HG03095 (cell line): ENCODE measurements around the gene CARD14.
"Not testable (repeated sequence)": the region's sequence is repeated elsewhere in the genome, so short reads cannot be mapped to it uniquely, and the experiment has no call there.

Experiments
- ATAC-seq: cut with Tn5 transposase; IDR thresholded peaks from one replicate; pipeline ENCODE4 v1.9.1; 2021; ENCODE audit warnings: moderate library complexity; ENCODE audit not compliant: unreplicated experiment

CARD14 gene

GRCh38 chr17:80182845-80183223 lies 13.0 kb downstream of the CARD14 start:
- no peak for ATAC-seq

GRCh38 chr17:80183581-80184422 lies 14.0 kb downstream of the CARD14 start:
- ATAC-seq: no peak

DNA sequence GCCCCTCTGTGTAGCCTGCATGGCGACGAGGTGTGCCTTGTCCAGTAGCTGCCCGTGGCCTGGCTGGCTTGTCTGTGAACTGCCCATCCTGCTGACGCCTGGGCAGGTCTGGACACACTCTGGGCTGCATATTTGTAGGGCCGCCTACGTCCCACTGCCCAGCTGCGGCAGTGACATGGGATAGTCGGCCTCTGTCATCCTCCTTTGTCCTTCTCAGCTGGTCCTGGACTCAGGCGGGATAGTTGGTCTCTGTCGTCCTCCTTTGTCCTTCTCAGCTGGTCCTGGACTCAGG lies 14.5 kb downstream of the CARD14 start:
- no peak for ATAC-seq

DNA sequence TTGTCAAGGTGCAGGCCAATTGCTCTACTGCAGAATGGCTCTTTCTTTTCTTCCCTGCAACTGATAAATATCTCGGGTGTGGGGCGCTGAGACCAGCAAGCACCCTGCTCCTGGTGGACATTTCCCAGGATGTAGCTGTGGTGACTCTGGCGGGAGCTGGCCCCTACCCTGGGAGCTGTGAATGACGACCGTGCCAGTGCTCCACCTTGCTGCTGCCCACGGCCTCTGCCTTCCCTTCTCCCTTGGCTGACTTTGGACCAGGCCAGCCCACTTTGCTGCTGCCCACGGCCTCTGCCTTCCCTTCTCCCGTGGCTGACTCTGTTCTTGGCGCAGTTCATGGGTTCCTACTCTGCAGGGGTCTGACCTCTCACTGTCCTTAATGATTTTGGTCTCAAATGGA lies 16.1 kb downstream of the CARD14 start:
- no peak for ATAC-seq

DNA sequence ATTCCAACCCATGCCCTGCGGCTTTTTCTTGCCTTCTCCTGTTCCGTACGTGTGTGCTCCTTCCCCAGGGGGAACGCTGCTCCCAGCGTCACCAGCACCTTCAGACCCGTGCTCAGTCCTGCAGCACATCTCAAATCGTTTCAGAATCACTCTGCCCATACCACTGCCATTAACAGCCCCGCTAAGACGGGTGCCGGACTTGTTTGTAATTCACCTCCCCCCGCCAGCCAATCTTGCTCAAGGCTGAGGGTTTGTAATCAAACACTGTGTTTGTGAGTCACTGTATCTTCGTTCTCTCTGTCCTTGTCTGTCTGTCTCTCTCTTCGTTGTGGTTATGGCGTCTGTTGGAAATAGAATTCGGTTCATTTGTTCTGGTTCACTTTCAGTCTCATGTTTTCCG lies 17.3 kb downstream of the CARD14 start:
- no peak for ATAC-seq

- ATAC-seq: no peak
Measured at GRCh38 chr17:80187515-80187941, 17.7 kb downstream of the CARD14 start.

GRCh38 chr17:80189611-80190010 lies 19.8 kb downstream of the CARD14 start:
- ATAC-seq: no peak

GRCh38 chr17:80190716-80191115 lies 20.9 kb downstream of the CARD14 start:
- ATAC-seq: no peak

GRCh38 chr17:80191192-80191591 lies 21.4 kb downstream of the CARD14 start:
- ATAC-seq: no peak

DNA sequence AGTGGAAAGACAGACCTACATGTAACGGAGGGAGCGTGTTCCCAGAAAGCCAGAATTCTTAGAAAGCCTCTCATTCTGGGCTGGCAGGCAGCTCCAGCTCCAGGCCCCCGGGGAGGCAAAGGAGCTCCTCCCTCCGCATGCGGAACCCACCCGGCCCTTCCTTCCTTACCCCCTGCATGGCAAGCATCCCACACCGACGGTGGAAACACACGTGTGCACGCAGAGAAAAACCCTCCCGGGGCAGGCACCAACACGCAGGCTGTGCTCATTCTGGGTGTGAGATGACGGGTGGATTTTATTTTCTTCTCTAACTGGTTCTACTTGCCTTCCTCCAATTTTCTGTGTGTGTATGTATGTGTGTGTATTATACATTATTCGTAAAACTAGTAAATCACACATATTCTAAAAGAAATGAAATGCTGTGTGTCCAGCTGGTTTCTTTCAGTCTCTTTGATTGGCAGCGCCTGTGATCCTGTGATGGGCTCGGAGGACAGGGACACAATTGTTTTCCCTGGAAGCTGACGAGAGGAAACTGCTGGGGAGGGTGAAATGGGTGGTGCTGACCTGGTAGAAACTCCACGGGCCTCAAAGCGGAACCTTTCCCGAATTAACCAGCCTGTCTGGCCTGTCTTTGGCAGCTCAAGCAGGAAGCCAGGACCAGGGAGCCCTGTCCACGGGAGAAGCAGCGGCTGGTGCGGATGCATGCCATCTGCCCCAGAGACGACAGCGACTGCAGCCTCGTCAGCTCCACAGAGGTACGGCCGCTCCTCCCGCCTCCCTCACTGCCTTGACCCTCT lies 22.2 kb downstream of the CARD14 start:
- ATAC-seq: no peak

DNA sequence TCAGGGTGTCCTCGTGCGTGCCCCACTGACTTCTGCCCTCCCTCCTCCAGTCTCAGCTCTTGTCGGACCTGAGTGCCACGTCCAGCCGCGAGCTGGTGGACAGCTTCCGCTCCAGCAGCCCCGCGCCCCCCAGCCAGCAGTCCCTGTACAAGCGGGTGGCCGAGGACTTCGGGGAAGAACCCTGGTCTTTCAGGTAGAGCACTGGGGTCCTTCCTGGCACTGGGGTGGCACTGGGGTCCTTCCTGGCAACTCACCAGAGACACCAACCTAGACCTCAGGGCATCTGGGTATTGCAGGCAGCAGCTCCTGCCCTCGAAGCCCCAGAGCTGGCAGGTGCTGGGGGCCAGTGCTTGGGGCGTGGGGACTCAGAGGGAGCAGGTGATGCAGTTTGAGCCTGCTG lies 25.3 kb downstream of the CARD14 start:
- ATAC-seq: no peak

DNA sequence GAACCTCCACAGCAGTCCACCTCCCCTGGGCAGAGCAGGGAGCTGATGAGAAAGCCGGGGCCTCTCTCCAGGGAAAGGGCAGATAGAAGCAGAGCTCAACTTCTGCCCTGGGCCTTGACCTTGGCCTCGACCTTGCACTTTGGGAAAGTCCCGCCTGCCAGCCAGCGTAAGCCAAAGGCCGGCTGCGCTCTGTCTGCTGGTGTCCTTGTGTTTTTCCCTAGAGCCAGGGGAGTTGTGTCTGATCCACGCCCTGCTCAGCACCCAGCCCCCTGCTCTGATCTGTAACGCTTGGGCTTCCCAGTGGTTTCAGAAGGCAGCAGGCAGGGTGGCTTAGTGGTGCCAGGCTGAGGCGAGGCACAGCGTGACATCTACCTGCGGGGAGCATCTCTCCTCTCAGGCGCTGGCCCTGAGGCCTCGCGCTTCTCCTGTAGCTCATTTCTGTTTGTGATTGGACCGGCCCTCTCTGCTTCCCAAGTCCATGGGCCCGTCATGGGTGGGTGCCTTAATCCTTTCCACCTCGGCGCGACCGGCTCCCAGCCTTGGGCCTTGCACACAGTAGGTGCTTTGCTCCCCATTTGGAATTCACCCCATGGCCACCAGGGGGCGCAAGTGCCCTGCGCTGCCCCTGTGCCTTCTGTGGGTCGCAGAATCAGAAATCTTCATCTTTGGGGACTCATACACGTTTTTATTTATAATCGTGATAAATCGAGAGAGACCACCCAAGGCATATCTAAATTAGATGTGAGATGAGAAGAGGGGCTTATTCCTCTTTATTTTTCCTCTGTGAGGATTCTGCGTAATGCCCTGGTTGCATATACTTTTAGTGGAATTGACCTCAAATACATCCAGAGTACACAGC lies 26.1 kb downstream of the CARD14 start:
- no peak for ATAC-seq

- ATAC-seq: no peak
Measured at GRCh38 chr17:80196652-80197051, 26.8 kb downstream of the CARD14 start.

- no peak for ATAC-seq
Measured at GRCh38 chr17:80198144-80198661, 28.4 kb downstream of the CARD14 start.

GRCh38 chr17:80199295-80199694 lies 29.5 kb downstream of the CARD14 start:
- ATAC-seq: not testable (repeated sequence)

GRCh38 chr17:80201446-80201845 lies 31.6 kb downstream of the CARD14 start:
- ATAC-seq: no peak

GRCh38 chr17:80202197-80202596 lies 32.4 kb downstream of the CARD14 start:
- ATAC-seq: no peak

GRCh38 chr17:80203471-80203963 lies 33.7 kb downstream of the CARD14 start:
- no peak for ATAC-seq

DNA sequence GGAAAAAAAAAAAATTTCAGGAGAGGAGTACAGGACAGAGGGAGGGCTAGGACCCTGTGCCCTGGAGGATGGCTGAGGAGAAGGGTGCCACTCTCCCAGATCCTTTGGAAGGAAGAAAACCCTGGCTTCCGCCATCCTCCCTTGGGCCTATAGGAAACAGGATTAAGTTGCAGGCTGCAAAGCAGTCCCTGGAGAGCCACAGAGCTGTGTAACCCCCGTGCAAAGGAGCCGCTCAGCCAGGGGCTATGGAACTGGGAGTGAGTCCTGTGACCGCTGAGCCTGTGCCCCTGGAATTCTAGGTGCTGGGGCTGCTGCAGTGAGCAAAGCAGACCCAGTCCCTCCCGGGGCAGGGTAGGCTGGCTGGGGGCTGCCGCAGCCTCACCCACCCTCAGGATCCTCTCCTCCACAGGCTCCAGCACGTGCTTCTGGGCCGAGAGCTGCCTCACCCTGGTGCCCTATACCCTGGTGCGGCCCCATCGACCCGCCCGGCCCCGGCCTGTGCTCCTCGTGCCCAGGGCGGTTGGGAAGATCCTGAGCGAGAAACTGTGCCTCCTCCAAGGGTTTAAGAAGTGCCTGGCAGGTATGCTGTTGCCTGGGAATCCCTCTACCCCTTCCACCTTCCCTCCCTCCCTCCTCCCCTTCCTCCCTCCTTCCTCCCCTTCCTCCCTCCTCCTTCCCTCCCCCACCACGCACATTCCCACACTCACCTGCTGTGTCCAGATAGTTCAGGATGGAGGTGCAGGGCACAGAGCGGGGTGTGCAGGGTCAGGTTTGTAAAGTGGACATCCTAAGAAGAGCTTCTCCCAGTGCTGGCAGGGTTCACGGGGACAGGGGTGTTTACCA lies 35.0 kb downstream of the CARD14 start:
- no peak for ATAC-seq

- ATAC-seq: no peak
Measured at GRCh38 chr17:80205811-80206210, 36.0 kb downstream of the CARD14 start.
